SK-N-SH (cell line): ENCODE results near the gene GSG1L.

Source experiments
- EZH2phosphoT487 ChIP-seq: fragments of 200-600 bp; sonication (generic); IDR thresholded peaks from 2 replicates; pipeline ENCODE4 v1.6.1; 2017; ENCODE audit warnings: low read depth, mixed run types, mild to moderate bottlenecking, antibody characterized with exemption, moderate library complexity, borderline replicate concordance
- FOXJ3 ChIP-seq: sonication (generic); formaldehyde crosslinking; IDR thresholded peaks from 2 replicates; pipeline ENCODE4 v1.5.1; 2020; ENCODE audit warnings: mild to moderate bottlenecking, missing genetic modification reagents
- GABPA ChIP-seq: IDR thresholded peaks from 2 replicates; pipeline ENCODE4 v1.4.0; 2012; ENCODE audit warnings: low read depth, mild to moderate bottlenecking
- RCOR1 ChIP-seq: fragments of 150-350 bp; IDR thresholded peaks from 2 replicates; pipeline ENCODE4 v1.6.1; 2017; ENCODE audit warnings: antibody characterized with exemption, low read length
- TF ChIP-seq, protein P1 (sequence below): fragments of 200-600 bp; sonication (generic); IDR thresholded peaks from 2 replicates; pipeline ENCODE4 v1.6.1; 2017; ENCODE audit warnings: antibody characterized with exemption, mild to moderate bottlenecking, moderate library complexity
- TF ChIP-seq, protein P2 (sequence below): IDR thresholded peaks from 2 replicates; pipeline ENCODE4 v1.4.0; 2012; ENCODE audit warnings: low read depth

DNA sequence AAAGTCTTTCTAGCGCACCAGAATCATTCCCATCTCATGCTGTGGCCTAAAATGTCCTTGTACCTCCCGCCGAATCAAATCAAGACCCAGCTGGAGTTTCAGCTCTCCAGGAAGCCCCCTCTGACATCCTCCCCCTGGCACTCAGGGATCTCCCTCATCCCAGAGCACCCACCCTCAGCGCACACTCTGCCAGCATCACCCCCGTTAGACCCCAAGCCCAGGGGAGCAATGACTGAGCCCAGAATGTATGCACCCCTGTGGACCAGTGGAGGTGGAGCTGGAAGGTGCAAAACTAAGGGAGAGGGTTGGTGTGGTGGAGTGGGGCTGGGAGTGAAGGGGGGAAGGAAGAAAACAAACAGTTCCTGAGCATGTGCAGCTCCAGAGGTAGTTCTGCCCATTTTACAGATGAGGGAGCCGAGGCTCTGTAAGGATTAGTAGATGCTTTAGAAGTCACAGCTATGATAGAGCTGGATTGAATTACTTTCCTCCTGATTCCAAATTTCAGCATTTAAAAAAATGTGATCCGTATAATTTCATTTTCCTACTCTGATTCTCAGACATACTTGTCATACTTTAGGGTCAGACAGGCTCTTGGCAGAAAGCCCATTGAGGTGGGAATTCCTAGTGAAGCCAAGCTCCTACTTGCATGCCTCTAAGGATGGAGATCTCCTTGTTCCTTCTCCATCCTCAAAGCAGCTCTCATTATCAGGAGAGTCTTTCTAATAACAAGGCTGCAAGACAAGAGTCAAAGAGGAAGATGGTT lies 270.8 kb downstream of the GSG1L start:
- TF ChIP-seq, protein P1, sequence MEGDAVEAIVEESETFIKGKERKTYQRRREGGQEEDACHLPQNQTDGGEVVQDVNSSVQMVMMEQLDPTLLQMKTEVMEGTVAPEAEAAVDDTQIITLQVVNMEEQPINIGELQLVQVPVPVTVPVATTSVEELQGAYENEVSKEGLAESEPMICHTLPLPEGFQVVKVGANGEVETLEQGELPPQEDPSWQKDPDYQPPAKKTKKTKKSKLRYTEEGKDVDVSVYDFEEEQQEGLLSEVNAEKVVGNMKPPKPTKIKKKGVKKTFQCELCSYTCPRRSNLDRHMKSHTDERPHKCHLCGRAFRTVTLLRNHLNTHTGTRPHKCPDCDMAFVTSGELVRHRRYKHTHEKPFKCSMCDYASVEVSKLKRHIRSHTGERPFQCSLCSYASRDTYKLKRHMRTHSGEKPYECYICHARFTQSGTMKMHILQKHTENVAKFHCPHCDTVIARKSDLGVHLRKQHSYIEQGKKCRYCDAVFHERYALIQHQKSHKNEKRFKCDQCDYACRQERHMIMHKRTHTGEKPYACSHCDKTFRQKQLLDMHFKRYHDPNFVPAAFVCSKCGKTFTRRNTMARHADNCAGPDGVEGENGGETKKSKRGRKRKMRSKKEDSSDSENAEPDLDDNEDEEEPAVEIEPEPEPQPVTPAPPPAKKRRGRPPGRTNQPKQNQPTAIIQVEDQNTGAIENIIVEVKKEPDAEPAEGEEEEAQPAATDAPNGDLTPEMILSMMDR, result no peak
- TF ChIP-seq RCOR1, result no peak
- no peak for TF ChIP-seq GABPA
- TF ChIP-seq, protein P2, sequence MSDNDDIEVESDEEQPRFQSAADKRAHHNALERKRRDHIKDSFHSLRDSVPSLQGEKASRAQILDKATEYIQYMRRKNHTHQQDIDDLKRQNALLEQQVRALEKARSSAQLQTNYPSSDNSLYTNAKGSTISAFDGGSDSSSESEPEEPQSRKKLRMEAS, result no peak
- no peak for TF ChIP-seq EZH2phosphoT487
- TF ChIP-seq FOXJ3 (CRISPR knock-in tag), result no peak
